ENCODE results near the gene TGFBRAP1.

TGFBRAP1 gene

GRCh38 chr2:105269426-105269825 lies 60.1 kb downstream of the TGFBRAP1 start:
- TF ChIP-seq CTCF (IDR thresholded peaks at IDR 0.05; ENCODE audit: low read depth, low read length, missing control alignments): no peak
- H3K4me3 ChIP-seq (replicated peaks; ENCODE audit: low read depth, low read length): no peak overlapping the region
- DNase-seq (ENCODE audit: extremely low read depth, low read depth): no peak

- DNase-seq (ENCODE audit: extremely low read depth, low read depth): no peak
- no peak for TF ChIP-seq CTCF (IDR thresholded peaks at IDR 0.05; ENCODE audit: low read depth, low read length, missing control alignments)
- no peak overlapping the region for H3K4me3 ChIP-seq (replicated peaks; ENCODE audit: low read depth, low read length)
Observed at GRCh38 chr2:105262651-105263091, 66.9 kb downstream of the TGFBRAP1 start.

GRCh38 chr2:105261061-105261460 lies 68.5 kb downstream of the TGFBRAP1 start:
- H3K4me3 ChIP-seq (replicated peaks; ENCODE audit: low read depth, low read length): no peak overlapping the region
- no peak for TF ChIP-seq CTCF (IDR thresholded peaks at IDR 0.05; ENCODE audit: low read depth, low read length, missing control alignments)
- peak; percentile 91 for DNase-seq (ENCODE audit: extremely low read depth, low read depth)

GRCh38 chr2:105258835-105259350 lies 70.6 kb downstream of the TGFBRAP1 start:
- TF ChIP-seq CTCF (IDR thresholded peaks at IDR 0.05; ENCODE audit: low read depth, low read length, missing control alignments): no peak
- no peak overlapping the region for H3K4me3 ChIP-seq (replicated peaks; ENCODE audit: low read depth, low read length)
- DNase-seq (ENCODE audit: extremely low read depth, low read depth): no peak

GRCh38 chr2:105257981-105258380 lies 71.6 kb downstream of the TGFBRAP1 start:
- no peak for DNase-seq (ENCODE audit: extremely low read depth, low read depth)
- no peak overlapping the region for H3K4me3 ChIP-seq (replicated peaks; ENCODE audit: low read depth, low read length)
- no peak for TF ChIP-seq CTCF (IDR thresholded peaks at IDR 0.05; ENCODE audit: low read depth, low read length, missing control alignments)

- no peak for DNase-seq (ENCODE audit: extremely low read depth, low read depth)
- no peak for TF ChIP-seq CTCF (IDR thresholded peaks at IDR 0.05; ENCODE audit: low read depth, low read length, missing control alignments)
- no peak overlapping the region for H3K4me3 ChIP-seq (replicated peaks; ENCODE audit: low read depth, low read length)
Observed at GRCh38 chr2:105256431-105257047, 73.0 kb downstream of the TGFBRAP1 start.

GRCh38 chr2:105255979-105256378 lies 73.6 kb downstream of the TGFBRAP1 start:
- H3K4me3 ChIP-seq (replicated peaks; ENCODE audit: low read depth, low read length): no peak overlapping the region
- TF ChIP-seq CTCF (IDR thresholded peaks at IDR 0.05; ENCODE audit: low read depth, low read length, missing control alignments): no peak
- no peak for DNase-seq (ENCODE audit: extremely low read depth, low read depth)
